Raji (cell line): ENCODE data around the gene DNAH2.

Experiments used
- POLR2A ChIP-seq: IDR thresholded peaks from 2 replicates; pipeline ENCODE4 v1.6.1; 2011; ENCODE audit warnings: low read depth, low read length, control low read depth; ENCODE audit not compliant: insufficient read depth

The DNAH2 gene

DNA sequence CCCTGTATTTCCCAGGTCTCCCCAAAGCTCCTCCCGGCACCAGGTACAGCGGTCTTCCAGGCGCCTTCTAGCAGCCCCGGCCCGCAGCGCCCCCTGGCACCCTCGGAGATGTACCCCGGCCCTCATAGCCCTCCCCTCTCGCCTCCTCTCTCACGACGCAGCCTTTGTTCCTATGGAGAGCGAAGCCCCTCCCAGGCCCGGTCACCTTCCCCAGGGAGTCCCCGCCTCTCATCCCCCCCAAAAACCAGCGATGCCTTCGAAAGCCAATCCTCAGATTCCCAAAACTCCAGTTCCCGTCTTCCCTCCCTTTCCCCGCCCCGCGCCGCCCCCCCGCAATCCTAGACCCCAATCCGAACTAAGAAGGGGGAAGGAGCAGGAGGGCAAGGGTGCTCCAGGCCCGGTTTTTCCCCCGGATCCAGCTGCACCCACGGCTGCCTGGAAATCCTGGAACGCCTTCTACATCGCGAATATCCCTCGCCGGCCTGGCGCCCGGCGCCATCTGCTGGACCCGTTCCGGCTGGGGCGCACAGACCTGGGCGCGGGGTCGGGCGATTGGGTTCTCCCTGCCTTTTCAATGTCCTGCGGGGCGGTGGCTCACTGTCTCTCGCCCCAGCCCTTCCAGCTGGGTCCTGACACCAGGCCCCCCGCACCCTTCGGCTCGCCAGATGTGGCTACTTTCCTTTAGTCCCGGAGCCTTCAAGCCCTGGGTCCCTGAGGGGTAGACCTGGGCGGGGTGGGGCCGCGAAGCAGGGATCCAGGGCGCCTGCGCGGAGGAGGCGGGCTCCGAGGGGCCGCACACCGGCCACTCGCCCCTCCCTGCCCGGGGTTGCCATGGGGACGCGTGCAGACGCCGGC, at the start of gene DNAH2:
Gene DNAH2 (plus strand): TSS at position 844 of the 855 bp plus-strand sequence. CDS start 1,991 bp downstream, outside the sequence.
- TF ChIP-seq POLR2A = no peak

DNA sequence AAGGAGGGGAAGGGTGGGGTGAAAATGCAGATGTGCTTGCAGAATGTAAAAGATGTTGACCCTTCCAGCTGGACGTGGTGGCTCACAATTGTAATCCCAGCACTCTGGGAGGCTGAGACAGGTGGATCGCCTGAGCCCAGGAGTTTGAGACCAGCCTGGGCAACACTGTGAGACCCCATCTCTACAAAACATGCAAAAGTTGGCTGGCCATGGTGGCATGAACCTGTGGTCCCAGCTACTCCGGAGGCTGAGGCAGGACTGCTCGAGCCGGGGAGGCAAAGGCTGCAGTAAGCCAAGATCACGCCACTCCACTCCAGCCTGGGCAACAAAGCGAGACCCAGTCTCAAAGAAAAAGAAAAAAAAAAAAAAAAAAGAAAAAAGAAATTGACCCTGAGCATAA, 49.1 kb upstream of the DNAH2 start:
- no peak for TF ChIP-seq POLR2A

- TF ChIP-seq POLR2A = no peak
These were observed 44.3 kb upstream of the DNAH2 start for GRCh38 chr17:7673239-7673638.

GRCh38 chr17:7674934-7675333, 42.6 kb upstream of the DNAH2 start:
- TF ChIP-seq POLR2A = no peak

GRCh38 chr17:7676533-7676932, 41.0 kb upstream of the DNAH2 start:
- no peak for TF ChIP-seq POLR2A

DNA sequence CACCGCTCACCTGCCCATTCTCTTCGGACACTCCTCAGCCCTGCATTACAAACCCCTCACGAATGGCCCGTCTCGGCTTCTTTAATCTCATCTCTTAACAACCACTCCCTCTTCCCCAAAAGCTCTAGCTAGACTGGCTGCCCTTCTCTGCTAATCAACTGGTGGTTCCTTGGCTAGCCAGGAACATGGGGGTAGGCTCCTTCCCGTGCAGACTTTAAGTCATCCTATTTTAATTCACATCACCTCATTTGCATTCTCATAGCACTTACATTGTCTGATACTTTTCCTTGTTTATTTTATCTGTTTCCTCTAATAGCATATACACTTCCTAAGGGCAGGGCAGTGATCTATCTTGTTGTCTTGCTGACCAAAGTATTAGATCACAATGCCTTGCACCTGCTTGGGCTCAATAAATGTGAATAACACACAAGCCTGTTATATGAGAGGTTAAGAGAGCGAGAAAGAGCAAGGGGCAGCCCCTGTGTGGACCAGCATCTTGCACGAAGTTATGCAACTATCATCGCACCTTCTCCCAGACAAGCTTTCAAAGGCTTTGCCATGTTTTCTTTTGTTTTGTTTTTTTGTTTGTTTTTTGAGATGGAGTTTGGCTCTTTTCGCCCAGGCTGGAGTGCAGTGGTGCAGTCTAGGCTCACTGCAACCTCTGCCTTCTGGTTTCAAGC, 40.0 kb upstream of the DNAH2 start:
- no peak for TF ChIP-seq POLR2A

- no peak for TF ChIP-seq POLR2A
These were observed 32.6 kb upstream of the DNAH2 start for GRCh38 chr17:7684851-7685532.

- TF ChIP-seq POLR2A = peak; percentile 44; the same call in 1 of the 2 replicates
These were observed 31.9 kb upstream of the DNAH2 start for GRCh38 chr17:7685533-7686221.

- TF ChIP-seq POLR2A = peak; percentile 78
These were observed 31.1 kb upstream of the DNAH2 start for GRCh38 chr17:7686222-7687071.

- peak; percentile 97 for TF ChIP-seq POLR2A
These were observed 30.3 kb upstream of the DNAH2 start, which contains the start of gene TP53 for GRCh38 chr17:7687072-7687907. Gene TP53, minus strand, starts transcription at chr17:7687490. Its CDS starts 10,896 bp downstream, at chr17:7676594.

- TF ChIP-seq POLR2A = peak; percentile 75
These were observed 29.4 kb upstream of the DNAH2 start, which contains the start of gene WRAP53 for GRCh38 chr17:7687908-7688807. Gene WRAP53, plus strand, starts transcription at chr17:7688477. Its CDS starts 172 bp downstream, at chr17:7688649.

- TF ChIP-seq POLR2A = no peak
These were observed 28.7 kb upstream of the DNAH2 start for GRCh38 chr17:7688808-7689316.

DNA sequence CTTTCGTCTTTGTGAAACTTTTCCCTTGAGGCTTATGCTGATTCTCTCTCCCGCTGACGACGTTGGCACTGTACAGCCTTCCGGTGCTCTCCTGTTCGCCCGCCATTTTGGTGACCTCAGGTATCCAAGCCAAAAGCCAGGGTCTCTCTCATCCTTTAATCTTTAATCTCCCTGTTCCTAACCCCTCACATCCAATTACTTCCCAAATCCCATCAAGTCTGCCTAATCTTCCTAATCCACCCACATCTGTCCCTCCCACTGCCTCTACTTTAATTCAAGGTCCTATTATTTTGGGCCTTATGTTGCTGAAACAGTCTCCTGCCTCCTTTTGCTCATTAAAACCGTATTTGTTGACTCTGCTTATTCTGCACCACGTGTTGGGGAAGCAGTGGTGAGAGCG, 22.0 kb upstream of the DNAH2 start:
- TF ChIP-seq POLR2A = no peak
